ENCODE results near the gene HCK. TPM values are rescaled to one million over a fixed set of nuclear protein-coding genes. Genes with fewer than 3 reads are reported as not detected.
"Not testable (repeated sequence)": the region's sequence is repeated elsewhere in the genome, so short reads cannot be mapped to it uniquely, and the experiment has no call there.

Gene HCK
- total RNA-seq, 1 experiment from 2014 or later, result not detected

GRCh38 chr20:32119734-32120133 is 67.7 kb downstream of the HCK start:
- intact Hi-C loops (cut with micrococcal nuclease), result no loop called here
- Histone ChIP-seq H3K4me1 (ENCODE audit: insufficient read depth, low read length) (no peaks in the 10 kb centered on the region), H3K4me2 (ENCODE audit: low read length) (no peak overlapping the region), H3K36me3 (ENCODE audit: low read depth, low read length) (peaks cover 6% of the 10 kb centered on the region; the same call in 1 of the 2 replicates), H3K9ac (ENCODE audit: low read length) (no peak overlapping the region), H3K27ac (ENCODE audit: low read length) (no peak overlapping the region), H2AFZ (ENCODE audit: low read length) (no peak overlapping the region), H3K9me3 (ENCODE audit: low read length) (no peaks in the 10 kb centered on the region), H3F3A (ENCODE audit: low read length, unreplicated experiment) (no peaks in the 10 kb centered on the region), H3K79me2 (ENCODE audit: low read length) (peaks cover 63% of the 10 kb centered on the region), H4K20me1 (ENCODE audit: low read length) (peaks cover 4% of the 10 kb centered on the region; the same call in 1 of the 2 replicates), H3K4me3 (ENCODE audit: low read length) (no peak overlapping the region), H3K9me2 (replicated peaks; ENCODE audit: low read length) (no peaks in the 10 kb centered on the region), H3K27me3 (ENCODE audit: low read length) (no peaks in the 10 kb centered on the region)
- ATAC-seq (no peak), DNase-seq (no peak)
- no TSS peak for BruUV-seq (replicated peaks)
- CTCF ChIA-PET, result no interaction called here
- POLR2A ChIA-PET (ENCODE audit: unreplicated experiment), result no interaction called here
- TF ChIP-seq EZH2 (IDR thresholded peaks at IDR 0.05; ENCODE audit: low read length, unreplicated experiment) (no peak), EZH2phosphoT487 (IDR thresholded peaks at IDR 0.05; ENCODE audit: borderline replicate concordance, low read length) (no peak), CTCF (conservative IDR thresholded peaks at IDR 0.05; ENCODE audit: low read depth, low read length) (no peak)

- H3K9me3 ChIP-seq (ENCODE audit: low read length); BruUV-seq (replicated peaks); H3K4me2 ChIP-seq (ENCODE audit: low read length); POLR2A ChIA-PET (ENCODE audit: unreplicated experiment); H3K36me3 ChIP-seq (ENCODE audit: low read depth, low read length); H3K4me3 ChIP-seq (ENCODE audit: low read length); H3K27me3 ChIP-seq (ENCODE audit: low read length); intact Hi-C loops (cut with micrococcal nuclease); CTCF ChIA-PET; DNase-seq; H3K4me1 ChIP-seq (ENCODE audit: insufficient read depth, low read length); H3K27ac ChIP-seq (ENCODE audit: low read length); H3K9me2 ChIP-seq (replicated peaks; ENCODE audit: low read length); H4K20me1 ChIP-seq (ENCODE audit: low read length); H3F3A ChIP-seq (ENCODE audit: low read length, unreplicated experiment); ATAC-seq; H2AFZ ChIP-seq (ENCODE audit: low read length); H3K9ac ChIP-seq (ENCODE audit: low read length): not testable (repeated sequence)
- peaks cover 64% of the 10 kb centered on the region for H3K79me2 ChIP-seq (ENCODE audit: low read length)
Observed at GRCh38 chr20:32121908-32122307, 69.9 kb downstream of the HCK start.

- Histone ChIP-seq H3K9me2 (replicated peaks; ENCODE audit: low read length) (no peaks in the 10 kb centered on the region), H3K4me1 (ENCODE audit: insufficient read depth, low read length) (no peaks in the 10 kb centered on the region), H4K20me1 (ENCODE audit: low read length) (peaks cover 4% of the 10 kb centered on the region; the same call in 1 of the 2 replicates), H3K79me2 (ENCODE audit: low read length) (peaks cover 65% of the 10 kb centered on the region), H3K27ac (ENCODE audit: low read length) (no peak overlapping the region), H3K9ac (ENCODE audit: low read length) (no peak overlapping the region), H3K4me2 (ENCODE audit: low read length) (no peak overlapping the region), H3K9me3 (ENCODE audit: low read length) (no peaks in the 10 kb centered on the region), H2AFZ (ENCODE audit: low read length) (no peak overlapping the region), H3K4me3 (ENCODE audit: low read length) (no peak overlapping the region), H3F3A (ENCODE audit: low read length, unreplicated experiment) (no peaks in the 10 kb centered on the region), H3K27me3 (ENCODE audit: low read length) (no peaks in the 10 kb centered on the region), H3K36me3 (ENCODE audit: low read depth, low read length) (peaks cover 7% of the 10 kb centered on the region; the same call in 1 of the 2 replicates)
- ChIA-PET POLR2A (ENCODE audit: unreplicated experiment) (no interaction called here), CTCF (no interaction called here)
- ATAC-seq (no peak), DNase-seq (no peak)
- intact Hi-C loops (cut with micrococcal nuclease), result no loop called here
- TF ChIP-seq CTCF (conservative IDR thresholded peaks at IDR 0.05; ENCODE audit: low read depth, low read length) (no peak), EZH2 (IDR thresholded peaks at IDR 0.05; ENCODE audit: low read length, unreplicated experiment) (no peak), EZH2phosphoT487 (IDR thresholded peaks at IDR 0.05; ENCODE audit: borderline replicate concordance, low read length) (no peak)
- no TSS peak for BruUV-seq (replicated peaks)
Observed at GRCh38 chr20:32123088-32123487, 71.0 kb downstream of the HCK start.

Data from PC-3 (cell line).